Coronary artery (tissue), 2 donors: Measurements from ENCODE around the gene TMEM147.

Experiments used
- DNase-seq: peaks from one replicate; pipeline ENCODE4 v3.0.0-alpha.2; 2017; ENCODE audit warnings: low spot score
- H3K27ac ChIP-seq, 2 donors: fragments of 200-600 bp; sonication (generic); one replicate each; pipeline ENCODE4 v1.5.1; 2016 to 2019
- H3K4me3 ChIP-seq: fragments of 200-600 bp; sonication (generic); 2 replicates; pipeline ENCODE4 v1.5.1; 2016; ENCODE audit warnings: mild to moderate bottlenecking, moderate library complexity
- CTCF ChIP-seq: fragments of 200-600 bp; sonication (generic); IDR thresholded peaks from one replicate; pipeline ENCODE4 v1.5.1; 2019; ENCODE audit warnings: antibody characterized with exemption

TMEM147 gene

GRCh38 chr19:35595928-35596327, 50.5 kb downstream of the TMEM147 start:
- TF ChIP-seq CTCF = no peak
- no peak for DNase-seq
- H3K27ac ChIP-seq = no peak overlapping the region
- no peak overlapping the region for H3K4me3 ChIP-seq

- H3K27ac ChIP-seq = no peak overlapping the region
- no peak overlapping the region for H3K4me3 ChIP-seq
- TF ChIP-seq CTCF = no peak
- no peak for DNase-seq
These were observed 51.1 kb downstream of the TMEM147 start for GRCh38 chr19:35596366-35596999.
